ENCODE measurements around the gene MAGI2.

DNA sequence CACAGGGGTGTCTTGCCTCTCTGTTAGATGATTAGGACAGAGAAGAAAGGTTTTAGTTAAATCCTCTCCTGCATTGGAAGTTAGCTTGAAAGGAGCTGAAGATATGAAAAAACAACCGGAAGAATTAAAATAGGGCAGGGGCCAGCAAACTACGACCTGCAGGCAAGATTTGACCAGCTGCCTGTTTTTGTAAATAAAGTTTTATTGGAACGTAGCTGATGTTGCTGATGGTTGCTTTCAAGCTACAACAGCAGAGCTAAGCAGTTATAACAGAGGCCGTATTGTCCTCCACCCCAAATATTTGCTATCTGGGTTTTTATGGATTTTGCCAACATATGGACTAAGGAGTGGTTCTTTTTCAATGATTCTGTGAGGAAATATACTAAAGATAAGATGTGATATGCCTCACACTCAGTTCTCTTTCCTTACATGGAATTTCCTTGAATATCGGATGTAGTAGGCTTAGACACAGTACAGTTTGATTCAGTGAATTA lies 1086.1 kb downstream of the MAGI2 start:
- TF ChIP-seq EZH2phosphoT487 (IDR thresholded peaks at IDR 0.05; ENCODE audit: insufficient read depth, low read depth) (no peak), EZH2 (IDR thresholded peaks at IDR 0.05; ENCODE audit: insufficient read depth, poor library complexity, severe bottlenecking) (no peak)
